ENCODE results near the gene IRGM.
"Not testable (repeated sequence)": the region's sequence is repeated elsewhere in the genome, so short reads cannot be mapped to it uniquely, and the experiment has no call there.

IRGM gene, protein sequence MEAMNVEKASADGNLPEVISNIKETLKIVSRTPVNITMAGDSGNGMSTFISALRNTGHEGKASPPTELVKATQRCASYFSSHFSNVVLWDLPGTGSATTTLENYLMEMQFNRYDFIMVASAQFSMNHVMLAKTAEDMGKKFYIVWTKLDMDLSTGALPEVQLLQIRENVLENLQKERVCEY

DNA sequence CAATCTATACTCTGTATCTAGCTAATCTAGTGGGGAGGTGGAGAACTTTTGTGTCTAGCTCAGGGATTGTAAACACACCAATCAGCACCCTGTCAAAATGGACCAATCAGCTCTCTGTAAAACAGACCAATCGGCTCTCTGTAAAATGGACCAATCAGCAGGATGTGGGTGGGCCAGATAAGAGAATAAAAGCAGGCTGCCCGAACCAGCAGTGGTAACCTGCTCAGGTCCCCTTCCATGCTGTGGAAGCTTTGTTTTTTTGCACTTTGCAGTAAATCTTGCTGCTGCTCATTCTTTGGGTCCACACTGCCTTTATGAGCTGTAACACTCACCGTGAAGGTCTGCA, at the start of gene IRGM:
Gene IRGM (plus strand): TSS at position 214 of the 346 bp plus-strand sequence. CDS start 1,603 bp downstream, outside the sequence.
- in situ Hi-C loops (cut with HindIII; ENCODE audit: low sequenced_read_pairs); H3K4me3 ChIP-seq (ENCODE audit: low read depth, low read length); DNase-seq (ENCODE audit: low read depth, low spot score): not testable (repeated sequence)

DNA sequence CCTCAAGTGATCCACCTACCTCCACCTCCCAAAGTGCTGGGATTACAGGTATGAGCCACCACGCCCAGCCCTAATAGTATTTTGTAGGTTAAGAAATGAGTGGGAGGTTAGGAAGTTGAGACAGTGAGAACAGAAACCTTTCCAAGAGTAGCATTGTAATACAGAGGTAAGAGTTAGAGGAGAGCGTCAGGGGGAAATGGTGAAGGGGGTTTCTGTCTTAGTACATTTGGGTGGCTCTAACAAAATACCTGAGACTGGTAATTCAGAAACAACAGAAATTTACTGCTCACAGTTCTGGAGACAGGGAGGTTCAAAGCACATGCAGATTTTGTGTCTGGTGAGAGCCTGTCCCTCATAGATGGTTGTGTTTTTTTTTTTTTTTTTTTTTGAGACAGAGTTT, 48.9 kb upstream of the IRGM start:
- TF ChIP-seq, protein P1, sequence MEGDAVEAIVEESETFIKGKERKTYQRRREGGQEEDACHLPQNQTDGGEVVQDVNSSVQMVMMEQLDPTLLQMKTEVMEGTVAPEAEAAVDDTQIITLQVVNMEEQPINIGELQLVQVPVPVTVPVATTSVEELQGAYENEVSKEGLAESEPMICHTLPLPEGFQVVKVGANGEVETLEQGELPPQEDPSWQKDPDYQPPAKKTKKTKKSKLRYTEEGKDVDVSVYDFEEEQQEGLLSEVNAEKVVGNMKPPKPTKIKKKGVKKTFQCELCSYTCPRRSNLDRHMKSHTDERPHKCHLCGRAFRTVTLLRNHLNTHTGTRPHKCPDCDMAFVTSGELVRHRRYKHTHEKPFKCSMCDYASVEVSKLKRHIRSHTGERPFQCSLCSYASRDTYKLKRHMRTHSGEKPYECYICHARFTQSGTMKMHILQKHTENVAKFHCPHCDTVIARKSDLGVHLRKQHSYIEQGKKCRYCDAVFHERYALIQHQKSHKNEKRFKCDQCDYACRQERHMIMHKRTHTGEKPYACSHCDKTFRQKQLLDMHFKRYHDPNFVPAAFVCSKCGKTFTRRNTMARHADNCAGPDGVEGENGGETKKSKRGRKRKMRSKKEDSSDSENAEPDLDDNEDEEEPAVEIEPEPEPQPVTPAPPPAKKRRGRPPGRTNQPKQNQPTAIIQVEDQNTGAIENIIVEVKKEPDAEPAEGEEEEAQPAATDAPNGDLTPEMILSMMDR (IDR thresholded peaks at IDR 0.05; ENCODE audit: low read depth, low read length): no peak
- in situ Hi-C loops (cut with HindIII; ENCODE audit: low sequenced_read_pairs): no loop called here
- no peak for DNase-seq (ENCODE audit: low read depth, low spot score)
- no peak overlapping the region for H3K4me3 ChIP-seq (ENCODE audit: low read depth, low read length)

DNA sequence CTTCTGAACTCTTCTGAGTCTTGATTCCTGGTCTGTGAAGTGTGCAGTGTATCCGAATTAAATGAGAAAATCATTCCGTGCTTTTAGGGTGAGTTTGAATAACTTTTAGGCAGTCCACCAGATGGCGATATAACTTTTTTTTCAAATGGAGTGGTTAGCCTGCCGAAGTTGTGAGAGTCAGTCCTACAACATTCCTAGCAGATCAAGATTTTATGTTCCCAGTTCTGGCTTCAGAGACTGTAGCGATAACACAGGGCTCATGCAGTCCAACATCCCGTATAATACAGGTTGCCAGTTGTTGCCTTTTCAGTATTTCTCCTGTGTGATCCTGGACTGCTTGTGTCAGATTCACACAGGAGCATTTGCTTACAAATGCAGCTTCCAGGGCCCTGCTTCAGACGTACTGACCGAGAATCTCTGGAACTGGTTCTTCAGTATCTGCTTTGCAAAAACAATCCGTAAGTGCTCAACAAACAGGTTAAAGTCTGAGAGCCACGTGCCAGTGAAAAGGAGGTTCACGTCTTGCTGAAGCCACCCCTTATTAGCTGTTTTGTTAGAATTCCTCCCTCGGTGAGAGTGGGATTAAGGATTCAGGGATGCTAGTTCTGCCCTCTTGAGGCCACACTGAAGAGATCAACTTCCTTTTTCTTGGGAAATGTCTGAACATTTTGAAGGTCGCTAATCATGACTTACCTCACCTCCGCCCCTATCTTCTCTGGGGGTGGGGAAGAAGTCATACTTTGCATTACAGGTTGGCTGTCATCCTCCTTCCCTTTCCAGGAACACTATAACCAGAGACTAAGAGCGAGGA, 45.0 kb upstream of the IRGM start:
- H3K4me3 ChIP-seq (ENCODE audit: low read depth, low read length): peak overlapping the region; percentile 25
- in situ Hi-C loops (cut with HindIII; ENCODE audit: low sequenced_read_pairs): no loop called here
- DNase-seq (ENCODE audit: low read depth, low spot score): peak; percentile 85
- TF ChIP-seq, protein P1 (IDR thresholded peaks at IDR 0.05; ENCODE audit: low read depth, low read length): peak; percentile 61

DNA sequence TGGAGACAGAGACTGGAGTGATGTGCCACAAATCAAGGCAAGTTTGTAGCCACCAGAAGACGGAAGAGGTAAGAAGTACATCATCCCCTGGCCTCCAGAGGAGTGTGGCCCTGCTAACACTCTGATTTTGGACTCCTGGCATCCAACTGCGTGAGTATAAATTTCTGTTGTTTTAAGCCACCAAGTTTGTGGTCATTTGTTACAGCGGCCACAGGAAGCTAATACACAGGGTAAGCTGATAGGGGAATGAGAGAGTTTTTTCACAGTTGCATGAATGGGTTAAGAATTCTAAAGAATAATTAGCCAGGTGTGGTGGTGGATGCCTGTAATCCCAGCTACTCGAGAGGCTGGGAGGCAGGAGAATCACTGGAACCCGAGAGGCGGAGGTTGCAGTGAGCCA, 41.9 kb upstream of the IRGM start:
- in situ Hi-C loops (cut with HindIII; ENCODE audit: low sequenced_read_pairs): no loop called here
- TF ChIP-seq, protein P1 (IDR thresholded peaks at IDR 0.05; ENCODE audit: low read depth, low read length): no peak

DNA sequence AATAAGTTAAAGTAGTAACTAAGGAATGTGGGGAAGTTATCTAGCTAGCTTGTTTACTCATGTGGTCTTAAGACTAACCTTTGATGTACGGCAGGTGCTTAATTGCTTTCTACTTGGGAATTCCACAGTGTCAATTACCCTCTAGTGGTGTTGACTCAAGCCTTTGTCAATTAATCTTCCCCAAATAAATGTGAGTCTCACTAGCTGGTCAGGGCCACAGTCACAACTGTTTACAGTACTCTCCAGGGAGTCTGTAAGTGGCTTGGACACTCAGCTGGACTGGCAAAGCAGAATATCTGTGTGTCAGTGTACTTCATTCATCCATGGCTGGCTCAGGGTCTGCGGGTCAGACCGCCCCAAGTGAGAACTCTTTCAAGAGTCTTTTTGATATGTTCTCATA, 37.0 kb upstream of the IRGM start:
- in situ Hi-C loops (cut with HindIII; ENCODE audit: low sequenced_read_pairs): no loop called here
- DNase-seq (ENCODE audit: low read depth, low spot score): no peak

More for the DNA sequence above, 41.9 kb upstream of the IRGM start:
- DNase-seq (ENCODE audit: low read depth, low spot score): no peak
- no peak overlapping the region for H3K4me3 ChIP-seq (ENCODE audit: low read depth, low read length)

DNA sequence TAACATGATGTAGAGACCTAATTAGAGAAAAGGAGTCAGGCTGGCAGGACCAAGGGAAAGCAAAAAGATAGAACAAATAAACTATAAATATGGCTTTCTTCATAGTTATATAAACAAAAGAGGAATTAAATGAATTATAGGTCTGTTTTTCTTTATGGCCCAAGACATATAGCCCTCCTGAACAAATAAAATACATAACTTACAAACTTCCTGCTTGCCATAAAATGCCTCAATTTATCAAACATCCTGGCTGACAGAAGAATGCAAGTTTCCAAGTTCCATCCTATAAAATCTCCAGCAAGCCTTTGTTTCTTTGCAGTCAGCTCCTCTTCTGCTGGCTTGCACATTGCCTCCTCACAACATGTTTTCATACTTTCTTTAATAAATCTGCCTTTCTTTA, 31.3 kb upstream of the IRGM start:
- no peak overlapping the region for H3K4me3 ChIP-seq (ENCODE audit: low read depth, low read length)
- TF ChIP-seq, protein P1 (IDR thresholded peaks at IDR 0.05; ENCODE audit: low read depth, low read length): no peak
- in situ Hi-C loops (cut with HindIII; ENCODE audit: low sequenced_read_pairs): no loop called here
- DNase-seq (ENCODE audit: low read depth, low spot score): no peak

More for the DNA sequence above, 37.0 kb upstream of the IRGM start:
- TF ChIP-seq, protein P1 (IDR thresholded peaks at IDR 0.05; ENCODE audit: low read depth, low read length): no peak
- no peak overlapping the region for H3K4me3 ChIP-seq (ENCODE audit: low read depth, low read length)

DNA sequence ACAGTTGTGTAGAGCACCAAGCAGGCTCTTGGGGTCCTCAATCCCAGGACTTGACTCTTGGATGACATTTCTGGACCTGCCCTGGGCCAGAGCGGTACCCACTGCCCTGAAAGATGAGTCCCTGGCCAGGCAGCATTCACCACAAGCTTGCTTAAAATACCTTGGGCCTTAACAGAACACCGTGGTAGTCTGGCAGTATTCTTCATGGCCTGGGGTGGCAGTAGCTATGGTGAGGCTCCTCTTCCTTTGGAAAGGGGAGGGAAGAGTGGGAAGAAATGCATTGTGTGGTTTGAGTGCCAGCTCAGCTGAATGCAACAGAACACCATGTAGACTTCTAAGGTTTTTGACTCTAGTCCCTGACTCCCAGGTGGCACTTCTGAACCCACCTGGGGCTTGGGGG, 29.4 kb upstream of the IRGM start:
- in situ Hi-C loops (cut with HindIII; ENCODE audit: low sequenced_read_pairs): no loop called here
- TF ChIP-seq, protein P1 (IDR thresholded peaks at IDR 0.05; ENCODE audit: low read depth, low read length): no peak
- no peak for DNase-seq (ENCODE audit: low read depth, low spot score)
- no peak overlapping the region for H3K4me3 ChIP-seq (ENCODE audit: low read depth, low read length)
